BLaER1 treated with 17β-estradiol and CSF1 and Interleukin-3, amounts not matched to agents 10 nM and 100 nM (cell line): ENCODE measurements around the gene DALRD3.

ENCODE experiments used
- H3K27ac ChIP-seq, 11 experiments: shearing (Covaris generic); formaldehyde crosslinking; 2 replicates each; pipeline ENCODE4 v1.8.1; 2022
- H3K27me3 ChIP-seq, 11 experiments: shearing (Covaris generic); formaldehyde crosslinking; 2 replicates each; pipeline ENCODE4 v1.8.1; 2022
- H3K36me3 ChIP-seq, 11 experiments: shearing (Covaris generic); formaldehyde crosslinking; 2 replicates each; pipeline ENCODE4 v1.8.1; 2022
- H3K4me1 ChIP-seq, 10 experiments: shearing (Covaris generic); formaldehyde crosslinking; 2 replicates each; pipeline ENCODE4 v1.8.1; 2022
- H3K4me2 ChIP-seq, 11 experiments: shearing (Covaris generic); formaldehyde crosslinking; 2 replicates each; pipeline ENCODE4 v1.8.1; 2022
- H3K4me3 ChIP-seq, 10 experiments: shearing (Covaris generic); formaldehyde crosslinking; 2 replicates each; pipeline ENCODE4 v1.8.1; 2022
- H3K9ac ChIP-seq, 11 experiments: shearing (Covaris generic); formaldehyde crosslinking; 2 replicates each; pipeline ENCODE4 v1.8.1; 2022
- H3K9me3 ChIP-seq, 11 experiments: shearing (Covaris generic); formaldehyde crosslinking; replicated peaks in 1 of 11; 2 replicates each; pipeline ENCODE4 v1.8.1; 2022
- H4K20me1 ChIP-seq, 11 experiments: shearing (Covaris generic); formaldehyde crosslinking; 2 replicates each; pipeline ENCODE4 v1.8.1; 2022
- Cebpa-rat ChIP-seq, 11 experiments: shearing (Covaris generic); IDR thresholded peaks; 2 replicates each; pipeline ENCODE4 v1.8.1; 2022

DALRD3 gene, protein sequence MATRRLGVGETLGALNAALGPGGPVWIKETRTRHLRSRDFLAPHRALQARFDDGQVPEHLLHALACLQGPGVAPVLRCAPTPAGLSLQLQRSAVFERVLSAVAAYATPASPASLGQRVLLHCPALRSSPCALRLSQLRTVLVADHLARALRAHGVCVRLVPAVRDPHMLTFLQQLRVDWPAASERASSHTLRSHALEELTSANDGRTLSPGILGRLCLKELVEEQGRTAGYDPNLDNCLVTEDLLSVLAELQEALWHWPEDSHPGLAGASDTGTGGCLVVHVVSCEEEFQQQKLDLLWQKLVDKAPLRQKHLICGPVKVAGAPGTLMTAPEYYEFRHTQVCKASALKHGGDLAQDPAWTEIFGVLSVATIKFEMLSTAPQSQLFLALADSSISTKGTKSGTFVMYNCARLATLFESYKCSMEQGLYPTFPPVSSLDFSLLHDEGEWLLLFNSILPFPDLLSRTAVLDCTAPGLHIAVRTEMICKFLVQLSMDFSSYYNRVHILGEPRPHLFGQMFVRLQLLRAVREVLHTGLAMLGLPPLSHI

GRCh38 chr3:49017971-49018706 is at the start of gene DALRD3:
TSS of gene DALRD3 (minus strand) at chr3:49018580. CDS start at chr3:49018564, 16 bp downstream.
- H3K36me3 ChIP-seq, result peaks cover 38 to 45% (median 41%) of the 10 kb centered on the region in 11 experiments
- H4K20me1 ChIP-seq, result peaks cover 23 to 56% (median 53%) of the 10 kb centered on the region in 11 experiments
- peak within 1 kb of the TSS; percentile 74 to 99 (median 92) for H3K4me3 ChIP-seq
- H3K9me3 ChIP-seq, result no peaks in the 10 kb centered on the region
- H3K4me1 ChIP-seq, result peaks cover 30 to 65% (median 53%) of the 10 kb centered on the region in 10 experiments
- H3K27me3 ChIP-seq, result no peaks in the 10 kb centered on the region
- no peak for TF ChIP-seq Cebpa-rat (IDR thresholded peaks at IDR 0.05)
- H3K9ac ChIP-seq, result peak within 1 kb of the TSS; percentile 98 to 100 (median 99)
- H3K4me2 ChIP-seq, result peak within 1 kb of the TSS; percentile 96 to 100 (median 99)
- peak within 1 kb of the TSS; percentile 96 to 100 (median 99) for H3K27ac ChIP-seq

DNA sequence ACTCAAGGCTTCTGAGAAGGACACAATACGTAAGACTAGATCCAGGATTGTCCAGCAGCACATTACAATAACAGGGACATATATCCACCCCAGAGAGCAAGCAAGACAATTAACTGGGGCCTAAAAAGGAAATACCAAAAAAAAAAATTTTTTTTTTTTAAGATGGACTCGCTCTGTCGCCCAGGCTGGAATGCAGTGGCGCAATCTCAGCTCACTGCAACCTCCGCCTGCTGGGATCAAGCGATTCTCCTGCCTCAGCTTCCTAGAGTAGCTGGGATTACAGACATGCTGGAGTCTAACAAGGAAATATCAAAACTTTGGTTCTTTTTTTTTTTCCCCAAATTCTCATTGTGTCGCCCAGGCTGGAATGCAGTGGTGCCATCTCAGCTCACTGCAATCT is 39.6 kb upstream of the DALRD3 start:
- TF ChIP-seq Cebpa-rat (IDR thresholded peaks at IDR 0.05), result no peak
- Histone ChIP-seq H4K20me1 (peaks cover 29 to 96% (median 72%) of the 10 kb centered on the region in 11 experiments; a peak in 21 of 22 replicates), H3K9ac (no peak overlapping the region), H3K4me3 (no peak overlapping the region), H3K4me2 (peak overlapping the region in 2 of 11 experiments; percentile 3 to 12; a peak in 2 of 22 replicates), H3K9me3 (no peaks in the 10 kb centered on the region), H3K27ac (no peak overlapping the region), H3K36me3 (peaks cover 94 to 100% (median 99%) of the 10 kb centered on the region in 11 experiments), H3K27me3 (no peaks in the 10 kb centered on the region), H3K4me1 (peaks cover 0 to 9% (median 0%) of the 10 kb centered on the region in 10 experiments; a peak in 4 of 20 replicates)

DNA sequence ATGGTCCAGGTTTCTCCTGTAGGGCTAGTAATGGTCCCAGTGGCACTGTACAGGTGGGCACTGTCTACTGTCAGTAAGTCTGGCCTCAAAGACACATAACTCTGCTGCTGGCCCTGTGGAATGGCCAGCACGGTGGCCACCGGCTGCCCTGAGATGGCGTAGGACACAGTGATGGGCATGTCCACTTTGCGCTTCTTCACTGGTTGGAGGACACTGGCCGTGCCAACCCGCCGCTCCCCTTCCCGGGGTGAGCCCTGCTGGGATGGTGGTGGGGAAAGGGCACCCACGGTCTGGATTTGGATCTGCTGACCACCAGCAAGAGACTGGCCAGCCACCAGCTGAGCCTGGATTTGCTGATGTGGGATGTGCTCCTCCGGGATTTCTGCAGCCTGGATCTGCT is 38.9 kb upstream of the DALRD3 start:
- Histone ChIP-seq H3K4me3 (no peak overlapping the region), H4K20me1 (peaks cover 28 to 97% (median 72%) of the 10 kb centered on the region in 11 experiments; a peak in 21 of 22 replicates), H3K27ac (no peak overlapping the region), H3K36me3 (peaks cover 94 to 100% (median 99%) of the 10 kb centered on the region in 11 experiments), H3K4me1 (peaks cover 0 to 9% (median 0%) of the 10 kb centered on the region in 10 experiments; a peak in 4 of 20 replicates), H3K4me2 (no peak overlapping the region), H3K9ac (no peak overlapping the region), H3K27me3 (no peaks in the 10 kb centered on the region), H3K9me3 (no peaks in the 10 kb centered on the region)
- no peak for TF ChIP-seq Cebpa-rat (IDR thresholded peaks at IDR 0.05)

DNA sequence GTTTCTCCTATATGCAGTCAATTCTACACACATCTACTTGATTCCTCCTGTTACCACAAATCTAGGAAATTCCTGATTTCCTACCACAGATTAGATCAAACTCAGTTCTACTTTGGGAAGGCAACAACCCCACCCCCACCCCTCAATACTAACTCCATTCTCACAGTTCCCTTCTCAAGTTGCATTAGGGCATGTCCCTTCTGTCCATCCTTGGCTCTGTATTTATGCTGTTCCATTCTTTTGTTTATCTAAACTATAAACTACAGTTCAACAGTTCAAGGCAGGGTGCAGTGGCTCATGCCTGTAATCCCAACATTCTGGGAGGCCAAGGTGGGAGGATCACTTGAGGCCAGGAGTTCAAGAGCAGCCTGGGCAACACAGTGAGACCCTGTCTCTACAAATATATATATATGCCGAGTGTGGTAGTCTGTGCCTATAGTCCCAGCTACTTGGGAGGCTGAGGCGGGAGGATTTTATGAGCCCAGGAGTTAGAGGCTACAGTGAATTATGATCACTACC is 36.0 kb upstream of the DALRD3 start:
- Histone ChIP-seq H3K9ac (no peak overlapping the region), H4K20me1 (peaks cover 31 to 97% (median 75%) of the 10 kb centered on the region in 11 experiments; a peak in 20 of 22 replicates), H3K27ac (no peak overlapping the region), H3K27me3 (no peaks in the 10 kb centered on the region), H3K4me3 (no peak overlapping the region), H3K36me3 (peaks cover 93 to 100% (median 97%) of the 10 kb centered on the region in 11 experiments), H3K9me3 (no peaks in the 10 kb centered on the region), H3K4me2 (no peak overlapping the region), H3K4me1 (peaks cover 0 to 9% (median 0%) of the 10 kb centered on the region in 10 experiments; a peak in 4 of 20 replicates)
- no peak for TF ChIP-seq Cebpa-rat (IDR thresholded peaks at IDR 0.05)

DNA sequence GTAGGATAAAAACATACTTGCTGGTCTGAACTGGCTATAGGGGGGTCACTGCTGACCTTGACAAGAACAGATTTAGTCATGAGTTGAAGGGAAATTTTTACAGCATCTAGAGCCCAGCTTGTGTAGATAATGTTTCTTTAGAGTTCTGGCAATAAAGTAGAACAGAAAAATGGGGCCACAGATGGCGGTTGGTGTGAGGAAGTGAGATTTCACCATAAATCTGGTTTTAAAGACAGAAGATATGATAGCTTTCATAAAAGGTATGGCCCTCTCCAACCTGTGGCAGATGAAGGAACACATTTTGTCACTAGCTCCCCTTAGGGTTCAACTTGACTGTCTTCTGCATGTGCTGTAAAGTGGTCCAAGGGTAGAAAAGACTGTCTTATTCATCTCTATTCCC is 35.2 kb upstream of the DALRD3 start:
- Histone ChIP-seq H3K9me3 (no peaks in the 10 kb centered on the region), H3K36me3 (peaks cover 88 to 100% (median 97%) of the 10 kb centered on the region in 11 experiments), H3K4me2 (no peak overlapping the region), H3K9ac (no peak overlapping the region), H3K4me3 (no peak overlapping the region), H4K20me1 (peaks cover 31 to 97% (median 78%) of the 10 kb centered on the region in 11 experiments; a peak in 20 of 22 replicates), H3K27ac (no peak overlapping the region), H3K27me3 (no peaks in the 10 kb centered on the region), H3K4me1 (peaks cover 0 to 8% (median 0%) of the 10 kb centered on the region in 10 experiments; a peak in 4 of 20 replicates)
- TF ChIP-seq Cebpa-rat (IDR thresholded peaks at IDR 0.05), result no peak

DNA sequence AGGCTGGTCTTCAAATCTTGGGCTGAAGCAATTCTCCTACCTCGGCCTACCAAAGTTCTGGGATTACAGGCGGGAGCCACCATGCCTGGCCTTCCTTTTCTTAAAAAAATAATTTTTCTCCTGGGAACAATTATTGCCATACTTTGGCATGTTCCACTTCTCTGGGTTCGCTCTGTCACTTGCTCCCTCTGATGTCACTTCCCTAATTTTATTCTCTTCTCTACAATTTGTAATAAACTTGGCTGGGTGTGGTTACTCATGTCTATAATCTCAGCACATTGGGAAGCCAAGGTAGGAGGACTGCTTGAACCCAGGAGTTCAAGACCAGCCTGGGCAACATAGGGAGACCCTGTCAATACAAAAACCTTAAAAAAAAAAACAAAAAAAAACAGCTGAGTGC is 16.9 kb upstream of the DALRD3 start:
- H3K27me3 ChIP-seq, result no peaks in the 10 kb centered on the region
- TF ChIP-seq Cebpa-rat (IDR thresholded peaks at IDR 0.05), result no peak
- peak overlapping the region in 4 of 11 experiments; percentile 28 to 70 (median 54); a peak in 6 of 22 replicates for H3K4me2 ChIP-seq
- H3K9ac ChIP-seq, result peak overlapping the region in 4 of 11 experiments; percentile 7 to 23 (median 14); a peak in 3 of 22 replicates
- H3K27ac ChIP-seq, result peak overlapping the region in 3 of 11 experiments; percentile 1 to 34 (median 2); a peak in 2 of 22 replicates
- H3K36me3 ChIP-seq, result peaks cover 84 to 100% (median 100%) of the 10 kb centered on the region in 11 experiments
- H4K20me1 ChIP-seq, result peaks cover 0 to 54% (median 5%) of the 10 kb centered on the region in 11 experiments; a peak in 13 of 22 replicates
- H3K4me1 ChIP-seq, result peaks cover 0 to 23% (median 8%) of the 10 kb centered on the region in 10 experiments; a peak in 11 of 20 replicates
- no peak overlapping the region for H3K4me3 ChIP-seq
- H3K9me3 ChIP-seq, result no peaks in the 10 kb centered on the region

GRCh38 chr3:49034650-49035049 is 16.3 kb upstream of the DALRD3 start:
- Histone ChIP-seq H3K9ac (peak overlapping the region in 3 of 11 experiments; percentile 7 to 25 (median 17); a peak in 1 of 22 replicates), H4K20me1 (peaks cover 0 to 54% (median 5%) of the 10 kb centered on the region in 11 experiments; a peak in 12 of 22 replicates), H3K4me3 (no peak overlapping the region), H3K9me3 (no peaks in the 10 kb centered on the region), H3K4me1 (peaks cover 0 to 23% (median 8%) of the 10 kb centered on the region in 10 experiments; a peak in 12 of 20 replicates), H3K27me3 (no peaks in the 10 kb centered on the region), H3K36me3 (peaks cover 83 to 100% (median 100%) of the 10 kb centered on the region in 11 experiments), H3K4me2 (peak overlapping the region in 1 of 11 experiments; percentile 57; a peak in 3 of 22 replicates), H3K27ac (peak overlapping the region in 1 of 11 experiments; percentile 1; a peak in 1 of 22 replicates)
- TF ChIP-seq Cebpa-rat (IDR thresholded peaks at IDR 0.05), result no peak

- TF ChIP-seq Cebpa-rat (IDR thresholded peaks at IDR 0.05), result no peak
- H3K27ac ChIP-seq, result no peak overlapping the region
- peak overlapping the region in 2 of 11 experiments; percentile 14 to 21; a peak in 4 of 22 replicates for H3K9ac ChIP-seq
- peaks cover 0 to 58% (median 8%) of the 10 kb centered on the region in 11 experiments; a peak in 12 of 22 replicates for H4K20me1 ChIP-seq
- peaks cover 13 to 35% (median 21%) of the 10 kb centered on the region in 10 experiments for H3K4me1 ChIP-seq
- H3K27me3 ChIP-seq, result no peaks in the 10 kb centered on the region
- peaks cover 67 to 89% (median 84%) of the 10 kb centered on the region in 11 experiments for H3K36me3 ChIP-seq
- H3K4me2 ChIP-seq, result no peak overlapping the region
- no peaks in the 10 kb centered on the region for H3K9me3 ChIP-seq
- no peak overlapping the region for H3K4me3 ChIP-seq
Measured at GRCh38 chr3:49032646-49033304, 14.4 kb upstream of the DALRD3 start.
